SK-N-SH (cell line): Measurements from ENCODE around the gene TUBGCP3. TPM values are rescaled to one million over a fixed set of nuclear protein-coding genes. Genes with fewer than 3 reads are reported as not detected.

ENCODE experiments used
- CTCF ChIA-PET: fragments of 300-600, 350-600 bp; formaldehyde crosslinking; extraction: SDS; loops from one replicate; lab custom pipeline; 2021; lab: Yijun Ruan, JAX
- POLR2A ChIA-PET: fragments of 350-600 bp; sonication (Branson Sonifier 250); formaldehyde crosslinking; extraction: SDS; loops from one replicate; lab custom pipeline; 2020; ENCODE audit warnings: antibody characterized with exemption, inconsistent platforms; lab: Yijun Ruan, JAX
- DNase-seq: peaks from one replicate; pipeline ENCODE4 v3.0.0; 2012
- H2AFZ ChIP-seq: fragments of 200-600 bp; sonication (generic); 2 replicates; pipeline ENCODE4 v1.8.1; 2016; ENCODE audit warnings: antibody characterized with exemption, mild to moderate bottlenecking, low read depth
- H3F3A ChIP-seq: fragments of 200-600 bp; sonication (generic); replicated peaks from 2 replicates; pipeline ENCODE3; 2016; ENCODE audit warnings: antibody characterized with exemption, mild to moderate bottlenecking; ENCODE audit not compliant: insufficient read depth
- H3K27ac ChIP-seq, 2 experiments: fragments of 200-500 bp in 1 of 2; fragments of 200-600 bp in 1 of 2; sonication (Bioruptor generic) in 1 of 2; sonication (generic), shearing (Covaris generic) in 1 of 2; 2 replicates each; pipeline versions ENCODE4 v1.5.1 to v1.6.1; 2014 to 2016; ENCODE audit warnings: low read depth in 2 of 2, inconsistent platforms in 1 of 2, low read length in 1 of 2, mild to moderate bottlenecking in 1 of 2, mixed read lengths in 1 of 2
- H3K27me3 ChIP-seq: fragments of 200-600 bp; sonication (generic), shearing (Covaris generic); 2 replicates; pipeline ENCODE4 v1.6.1; 2016; ENCODE audit warnings: mixed run types; ENCODE audit not compliant: insufficient read depth
- H3K36me3 ChIP-seq, 2 experiments: fragments of 200-500 bp in 1 of 2; fragments of 200-600 bp in 1 of 2; sonication (Bioruptor generic) in 1 of 2; sonication (generic) in 1 of 2; replicated peaks in 1 of 2; 2 replicates each; pipeline versions ENCODE3 to v1.5.1; 2014 to 2016; ENCODE audit warnings: low read length in 1 of 2, mild to moderate bottlenecking in 1 of 2; ENCODE audit not compliant: insufficient read depth in 2 of 2, control insufficient read depth in 1 of 2
- H3K4me1 ChIP-seq, 2 experiments: fragments of 200-500 bp in 1 of 2; fragments of 200-600 bp in 1 of 2; sonication (Bioruptor generic) in 1 of 2; sonication (generic), shearing (Covaris generic) in 1 of 2; 2 replicates each; pipeline versions ENCODE4 v1.5.1 to v1.6.1; 2014 to 2016; ENCODE audit warnings: low read depth in 1 of 2, low read length in 1 of 2, mixed run types in 1 of 2; ENCODE audit not compliant: insufficient read depth in 2 of 2, control insufficient read depth in 1 of 2
- H3K4me2 ChIP-seq: fragments of 200-600 bp; sonication (generic), shearing (Covaris generic); 2 replicates; pipeline ENCODE4 v1.6.1; 2017; ENCODE audit warnings: mixed run types
- H3K4me3 ChIP-seq, 2 experiments: fragments of 200-500 bp in 1 of 2; fragments of 200-600 bp in 1 of 2; sonication (Bioruptor generic) in 1 of 2; sonication (generic), shearing (Covaris generic) in 1 of 2; 2 replicates each; pipeline versions ENCODE4 v1.5.1 to v1.8.1; 2014 to 2016; ENCODE audit warnings: low read depth in 2 of 2, inconsistent platforms in 1 of 2, low read length in 1 of 2, mild to moderate bottlenecking in 1 of 2, mixed read lengths in 1 of 2, moderate library complexity in 1 of 2
- H3K79me2 ChIP-seq: fragments of 200-600 bp; sonication (generic); 2 replicates; pipeline ENCODE4 v1.8.1; 2017; ENCODE audit warnings: mild to moderate bottlenecking; ENCODE audit not compliant: insufficient read depth
- H3K9ac ChIP-seq: fragments of 200-600 bp; sonication (generic); 2 replicates; pipeline ENCODE4 v1.6.1; 2017; ENCODE audit warnings: mixed run types
- H3K9me2 ChIP-seq: fragments of 200-600 bp; sonication (generic); 2 replicates; pipeline ENCODE4 v1.6.1; 2017; ENCODE audit warnings: mixed run types
- H3K9me3 ChIP-seq: fragments of 200-600 bp; sonication (generic); 2 replicates; pipeline ENCODE4 v1.6.1; 2017; ENCODE audit warnings: mixed run types, mild to moderate bottlenecking, moderate library complexity
- H4K20me1 ChIP-seq: fragments of 200-600 bp; sonication (generic); 2 replicates; pipeline ENCODE4 v1.6.1; 2017; ENCODE audit warnings: mild to moderate bottlenecking, mixed run types; ENCODE audit not compliant: insufficient read depth
- CHD2 ChIP-seq: fragments of 150-350 bp; IDR thresholded peaks from 2 replicates; pipeline ENCODE4 v1.6.1; 2018; ENCODE audit warnings: low read length; ENCODE audit not compliant: partially characterized antibody
- EP300 ChIP-seq, 2 experiments: IDR thresholded peaks; 2 replicates each; pipeline versions ENCODE4 v1.4.0 to v1.6.1; 2012; ENCODE audit warnings: borderline replicate concordance in 1 of 2, low read depth in 1 of 2, low read length in 1 of 2
- EZH2phosphoT487 ChIP-seq: fragments of 200-600 bp; sonication (generic); IDR thresholded peaks from 2 replicates; pipeline ENCODE4 v1.6.1; 2017; ENCODE audit warnings: low read depth, mixed run types, mild to moderate bottlenecking, antibody characterized with exemption, moderate library complexity, borderline replicate concordance
- FOSL2 ChIP-seq: IDR thresholded peaks from 2 replicates; pipeline ENCODE4 v1.4.0; 2012; ENCODE audit warnings: low read depth, mild to moderate bottlenecking, moderate library complexity, borderline replicate concordance
- FOXJ3 ChIP-seq: sonication (generic); formaldehyde crosslinking; IDR thresholded peaks from 2 replicates; pipeline ENCODE4 v1.5.1; 2020; ENCODE audit warnings: mild to moderate bottlenecking, missing genetic modification reagents
- GABPA ChIP-seq: IDR thresholded peaks from 2 replicates; pipeline ENCODE4 v1.4.0; 2012; ENCODE audit warnings: low read depth, mild to moderate bottlenecking
- GATA2 ChIP-seq: sonication (generic); formaldehyde crosslinking; IDR thresholded peaks from 2 replicates; pipeline ENCODE4 v1.5.0; 2020; ENCODE audit warnings: mild to moderate bottlenecking, missing genetic modification reagents
- POLR2AphosphoS5 ChIP-seq: IDR thresholded peaks from 2 replicates; pipeline ENCODE4 v1.6.1; 2012; ENCODE audit warnings: low read depth, low read length
- RAD21 ChIP-seq: IDR thresholded peaks from 2 replicates; pipeline ENCODE4 v1.6.1; 2012; ENCODE audit warnings: mild to moderate bottlenecking, low read length
- RCOR1 ChIP-seq: fragments of 150-350 bp; IDR thresholded peaks from 2 replicates; pipeline ENCODE4 v1.6.1; 2017; ENCODE audit warnings: antibody characterized with exemption, low read length
- RFX5 ChIP-seq: IDR thresholded peaks from 2 replicates; pipeline ENCODE4 v1.6.1; 2012; ENCODE audit warnings: mild to moderate bottlenecking, improper control_type of control experiment, low read length
- RXRA ChIP-seq: IDR thresholded peaks from 2 replicates; pipeline ENCODE4 v1.4.0; 2012; ENCODE audit warnings: low read depth, mild to moderate bottlenecking, borderline replicate concordance
- TAF1 ChIP-seq: IDR thresholded peaks from 2 replicates; pipeline ENCODE4 v1.6.1; 2012; ENCODE audit warnings: low read depth, mild to moderate bottlenecking, low read length, moderate library complexity, borderline replicate concordance
- USF2 ChIP-seq: fragments of 150-350 bp; IDR thresholded peaks from 2 replicates; pipeline ENCODE4 v1.6.1; 2017; ENCODE audit warnings: antibody characterized with exemption, low read length, low read depth, borderline replicate concordance
- WGBS: methylation state at CpG from one replicate; pipeline ENCODE4 v1.1.6; 2017; ENCODE audit warnings: low lambda C conversion rate; 5-methylcytosine and 5-hydroxymethylcytosine counted together
- polyA plus RNA-seq, 3 experiments: library from polyadenylated mRNA; depleted of rRNA; stranded (reverse); fragments of >200 nt; gene quantifications; 2 replicates each; pipeline ENCODE4 v1.2.3, GENCODE V29; 2012
- TF ChIP-seq, protein P1 (sequence below): fragments of 200-600 bp; sonication (generic); IDR thresholded peaks from 2 replicates; pipeline ENCODE4 v1.6.1; 2017; ENCODE audit warnings: antibody characterized with exemption, mild to moderate bottlenecking, moderate library complexity
- TF ChIP-seq, protein P2 (sequence below): fragments of 150-350 bp; IDR thresholded peaks from 2 replicates; pipeline ENCODE4 v1.6.1; 2016; ENCODE audit warnings: mild to moderate bottlenecking, low read depth, low read length
- TF ChIP-seq, protein P3 (sequence below): IDR thresholded peaks from 2 replicates; pipeline ENCODE4 v1.4.0; 2012; ENCODE audit warnings: low read depth, borderline replicate concordance

TUBGCP3 gene
- polyA plus RNA-seq, 1 of the 3 experiments (the other 2 are of a cell fraction), result 16.8 TPM

GRCh38 chr13:112447306-112447705 lies 140.6 kb downstream of the TUBGCP3 start:
- CTCF ChIA-PET, result no interaction called here
- 61% methylated on average over 2 of the region's 2 CpGs for WGBS
- peaks cover 40% of the 10 kb centered on the region for H3K27me3 ChIP-seq
- H3K79me2 ChIP-seq, result no peaks in the 10 kb centered on the region
- no peak overlapping the region for H2AFZ ChIP-seq
- no peaks in the 10 kb centered on the region; a peak in 1 of 4 replicates for H3K4me1 ChIP-seq
- H3K9me2 ChIP-seq, result no peaks in the 10 kb centered on the region
- TF ChIP-seq RCOR1 (no peak), RFX5 (no peak), USF2 (no peak), EP300 (IDR thresholded peaks at IDR 0.05; ENCODE audit: borderline replicate concordance in 1 of 2, low read depth in 1 of 2, low read length in 1 of 2) (no peak), EZH2phosphoT487 (no peak), POLR2AphosphoS5 (no peak), FOXJ3 (CRISPR knock-in tag) (no peak), RXRA (no peak), FOSL2 (no peak), GATA2 (no peak), CHD2 (no peak), GABPA (no peak), TAF1 (no peak), RAD21 (no peak)
- TF ChIP-seq, protein P1, sequence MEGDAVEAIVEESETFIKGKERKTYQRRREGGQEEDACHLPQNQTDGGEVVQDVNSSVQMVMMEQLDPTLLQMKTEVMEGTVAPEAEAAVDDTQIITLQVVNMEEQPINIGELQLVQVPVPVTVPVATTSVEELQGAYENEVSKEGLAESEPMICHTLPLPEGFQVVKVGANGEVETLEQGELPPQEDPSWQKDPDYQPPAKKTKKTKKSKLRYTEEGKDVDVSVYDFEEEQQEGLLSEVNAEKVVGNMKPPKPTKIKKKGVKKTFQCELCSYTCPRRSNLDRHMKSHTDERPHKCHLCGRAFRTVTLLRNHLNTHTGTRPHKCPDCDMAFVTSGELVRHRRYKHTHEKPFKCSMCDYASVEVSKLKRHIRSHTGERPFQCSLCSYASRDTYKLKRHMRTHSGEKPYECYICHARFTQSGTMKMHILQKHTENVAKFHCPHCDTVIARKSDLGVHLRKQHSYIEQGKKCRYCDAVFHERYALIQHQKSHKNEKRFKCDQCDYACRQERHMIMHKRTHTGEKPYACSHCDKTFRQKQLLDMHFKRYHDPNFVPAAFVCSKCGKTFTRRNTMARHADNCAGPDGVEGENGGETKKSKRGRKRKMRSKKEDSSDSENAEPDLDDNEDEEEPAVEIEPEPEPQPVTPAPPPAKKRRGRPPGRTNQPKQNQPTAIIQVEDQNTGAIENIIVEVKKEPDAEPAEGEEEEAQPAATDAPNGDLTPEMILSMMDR, result no peak
- TF ChIP-seq, protein P2, sequence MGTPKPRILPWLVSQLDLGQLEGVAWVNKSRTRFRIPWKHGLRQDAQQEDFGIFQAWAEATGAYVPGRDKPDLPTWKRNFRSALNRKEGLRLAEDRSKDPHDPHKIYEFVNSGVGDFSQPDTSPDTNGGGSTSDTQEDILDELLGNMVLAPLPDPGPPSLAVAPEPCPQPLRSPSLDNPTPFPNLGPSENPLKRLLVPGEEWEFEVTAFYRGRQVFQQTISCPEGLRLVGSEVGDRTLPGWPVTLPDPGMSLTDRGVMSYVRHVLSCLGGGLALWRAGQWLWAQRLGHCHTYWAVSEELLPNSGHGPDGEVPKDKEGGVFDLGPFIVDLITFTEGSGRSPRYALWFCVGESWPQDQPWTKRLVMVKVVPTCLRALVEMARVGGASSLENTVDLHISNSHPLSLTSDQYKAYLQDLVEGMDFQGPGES, result no peak
- TF ChIP-seq, protein P3, sequence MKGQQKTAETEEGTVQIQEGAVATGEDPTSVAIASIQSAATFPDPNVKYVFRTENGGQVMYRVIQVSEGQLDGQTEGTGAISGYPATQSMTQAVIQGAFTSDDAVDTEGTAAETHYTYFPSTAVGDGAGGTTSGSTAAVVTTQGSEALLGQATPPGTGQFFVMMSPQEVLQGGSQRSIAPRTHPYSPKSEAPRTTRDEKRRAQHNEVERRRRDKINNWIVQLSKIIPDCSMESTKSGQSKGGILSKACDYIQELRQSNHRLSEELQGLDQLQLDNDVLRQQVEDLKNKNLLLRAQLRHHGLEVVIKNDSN, result no peak
- H3K36me3 ChIP-seq, result no peaks in the 10 kb centered on the region
- H3K4me3 ChIP-seq, result no peak overlapping the region
- POLR2A ChIA-PET, result no interaction called here
- H4K20me1 ChIP-seq, result no peaks in the 10 kb centered on the region
- no peak for DNase-seq
- no peak overlapping the region for H3K9ac ChIP-seq
- no peak overlapping the region for H3K27ac ChIP-seq
- no peaks in the 10 kb centered on the region for H3K9me3 ChIP-seq
- no peaks in the 10 kb centered on the region for H3F3A ChIP-seq
- no peak overlapping the region for H3K4me2 ChIP-seq
